ENCODE data around the gene MME.

Gene MME

DNA sequence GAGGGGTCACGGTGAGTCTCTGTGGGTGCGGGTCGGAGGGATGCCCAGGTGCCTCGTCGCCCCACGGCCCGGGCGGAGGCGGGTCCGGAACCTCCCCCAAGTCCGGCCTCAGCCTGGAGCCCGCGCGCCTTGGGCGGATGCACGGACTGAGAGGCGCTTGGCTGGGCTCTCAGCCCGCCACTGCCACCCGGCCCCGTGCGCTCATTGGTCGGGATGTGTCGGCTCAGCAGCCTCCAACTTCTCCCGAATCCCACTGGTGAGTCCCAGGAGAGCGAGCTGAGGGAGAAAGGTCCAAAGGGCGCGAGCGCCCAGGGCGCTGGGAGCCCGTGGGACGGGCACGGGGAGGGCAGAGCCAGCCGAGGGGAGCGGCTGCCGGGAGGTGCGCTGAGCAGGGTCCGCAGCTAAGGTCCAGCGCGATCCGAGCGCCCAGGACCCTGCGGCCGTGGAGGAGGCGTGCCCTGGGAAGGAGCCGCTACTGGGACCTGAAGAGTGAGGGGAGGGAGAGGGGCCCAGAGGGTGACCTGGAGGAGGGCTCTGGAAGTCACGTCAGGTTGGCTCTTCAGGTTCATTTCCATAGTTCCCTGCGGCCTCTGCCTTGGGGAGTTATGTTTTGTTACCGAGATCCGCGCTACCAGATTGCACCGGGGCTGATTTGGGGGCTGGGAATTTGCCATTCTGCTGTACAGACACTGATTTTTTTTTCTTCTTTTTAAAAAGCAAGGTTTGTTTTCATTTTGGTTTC lies at the start of gene MME:
TSS of gene MME (plus strand) at position 574 of the 742 bp plus-strand sequence. CDS start 3,849 bp downstream, outside the sequence.
- DNase-seq (ENCODE audit: low read depth, low spot score), result peak; percentile 86

DNA sequence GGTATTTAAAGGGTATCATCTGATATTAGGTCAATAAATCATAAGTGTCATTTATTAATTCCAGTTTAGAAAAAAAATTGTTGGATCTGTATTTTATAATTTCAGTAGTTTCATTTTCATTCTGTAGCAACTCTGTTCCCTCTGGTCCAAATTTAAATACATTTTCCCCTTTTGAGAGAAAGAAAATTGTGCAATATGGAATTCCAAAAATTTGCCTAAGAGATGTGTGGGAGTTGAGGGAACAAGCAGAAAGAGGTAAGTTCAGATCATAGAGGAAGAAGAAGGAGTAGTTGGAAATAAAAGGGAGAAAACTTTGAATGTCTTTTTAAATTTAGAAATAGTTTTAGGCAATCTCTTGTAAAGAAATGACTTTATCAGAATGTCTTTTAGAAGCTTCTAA lies 48.9 kb upstream of the MME start:
- no peak for DNase-seq (ENCODE audit: low read depth, low spot score)

DNA sequence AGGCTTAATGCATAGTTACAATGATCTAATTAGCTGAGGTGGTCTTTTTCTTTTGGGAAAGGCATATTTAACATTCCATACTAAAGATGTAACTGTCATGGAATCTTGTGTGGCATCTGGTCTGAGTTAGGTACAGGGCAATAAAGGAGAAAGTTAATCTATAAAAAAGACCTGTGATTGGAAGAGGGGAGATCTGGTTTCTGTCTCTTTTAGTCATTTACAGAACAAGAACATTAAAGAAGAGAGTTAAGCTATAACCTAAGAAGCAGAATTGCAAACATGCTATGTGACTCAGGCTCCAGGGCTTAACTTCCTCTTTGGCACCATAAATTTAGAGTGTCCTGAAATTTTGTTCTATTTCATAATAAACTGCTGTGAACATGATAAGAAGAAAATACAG lies 47.2 kb upstream of the MME start:
- DNase-seq (ENCODE audit: low read depth, low spot score), result peak; percentile 12

DNA sequence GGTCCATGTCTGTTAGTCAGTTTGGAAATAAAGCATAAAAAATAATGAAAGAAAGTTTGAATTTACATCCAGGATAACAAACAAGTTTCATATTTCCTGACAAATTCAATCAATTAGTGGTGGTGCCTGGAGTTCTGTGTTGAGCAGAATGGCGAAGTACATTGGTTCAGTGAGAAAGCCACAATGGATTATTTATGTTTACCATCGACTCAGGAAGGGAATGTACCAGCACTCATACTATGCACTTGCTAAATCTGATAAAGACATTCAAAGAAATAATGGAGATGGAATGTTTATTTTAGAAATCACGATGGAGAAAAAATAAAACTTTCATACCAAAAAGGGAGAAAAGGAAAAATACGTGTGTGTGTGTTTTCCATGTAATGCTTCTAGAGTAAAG lies 45.3 kb upstream of the MME start:
- DNase-seq (ENCODE audit: low read depth, low spot score), result no peak

DNA sequence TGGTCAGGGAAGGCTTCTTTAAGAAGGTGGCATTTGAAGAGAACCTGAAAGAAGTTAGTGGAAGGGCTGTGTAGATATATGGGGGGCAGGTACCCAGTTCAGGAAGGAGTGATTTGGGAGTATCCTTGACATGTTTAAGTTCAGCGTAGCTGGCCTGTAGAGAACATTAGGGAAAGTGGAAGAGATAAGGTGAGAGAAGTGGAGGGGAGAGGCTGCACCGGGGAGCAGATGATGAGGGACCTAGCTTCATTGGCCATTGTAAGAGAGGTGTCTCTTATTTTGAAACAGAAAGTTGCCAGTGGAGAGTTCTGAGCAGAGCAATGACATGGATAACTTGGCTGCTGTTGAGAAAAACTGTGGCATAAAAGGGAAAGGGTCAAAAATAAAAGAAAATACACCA lies 44.6 kb upstream of the MME start:
- DNase-seq (ENCODE audit: low read depth, low spot score), result no peak

DNA sequence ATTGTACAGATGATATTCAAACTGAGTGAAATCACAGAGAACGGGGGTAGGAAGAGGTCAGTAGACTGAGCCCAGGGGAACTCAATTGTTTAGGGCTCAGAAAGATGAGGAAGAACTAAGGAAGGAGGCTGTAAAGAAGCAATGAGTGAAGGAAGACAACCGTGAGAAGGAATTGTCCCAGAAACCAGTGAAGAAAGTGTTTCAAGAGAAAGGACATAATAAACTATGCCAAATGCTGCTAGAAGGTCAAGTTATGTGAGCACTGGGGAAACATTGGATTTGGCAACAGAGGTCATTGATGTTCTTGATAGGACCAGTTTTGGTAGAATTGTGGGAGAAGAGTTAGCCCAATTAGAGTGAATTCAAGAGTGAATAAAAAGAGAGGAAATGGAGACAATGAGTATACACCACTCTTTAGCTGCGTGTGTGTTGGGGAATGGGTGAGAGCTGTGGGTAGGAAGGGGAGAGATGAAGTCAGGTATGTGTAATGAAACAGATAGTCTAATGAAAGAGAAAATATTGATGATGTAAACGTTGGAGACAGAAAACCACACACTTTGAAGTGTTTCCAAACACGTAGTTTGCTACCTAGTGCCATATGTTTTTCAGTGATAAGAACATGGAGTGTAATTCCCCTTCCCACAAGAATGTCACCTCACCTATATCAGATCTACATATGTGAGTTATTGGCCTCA lies 42.5 kb upstream of the MME start:
- no peak for DNase-seq (ENCODE audit: low read depth, low spot score)

DNA sequence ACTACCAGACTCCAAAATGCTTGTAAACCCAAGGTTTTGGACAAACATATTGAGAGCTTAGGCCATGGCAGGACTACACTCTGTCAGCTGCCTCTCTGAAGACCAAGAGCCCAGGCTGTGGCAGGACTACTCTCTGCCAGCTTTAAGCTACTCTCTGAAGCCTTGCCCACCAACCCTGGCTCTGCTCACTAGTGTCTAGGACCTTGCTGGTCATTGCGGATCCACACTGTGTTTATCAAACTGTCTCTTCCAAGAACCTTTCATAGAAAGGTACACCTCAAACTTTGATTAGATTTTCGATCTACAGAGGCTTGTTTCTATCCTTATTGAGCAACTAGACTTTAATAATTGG lies 41.9 kb upstream of the MME start:
- DNase-seq (ENCODE audit: low read depth, low spot score), result no peak

DNA sequence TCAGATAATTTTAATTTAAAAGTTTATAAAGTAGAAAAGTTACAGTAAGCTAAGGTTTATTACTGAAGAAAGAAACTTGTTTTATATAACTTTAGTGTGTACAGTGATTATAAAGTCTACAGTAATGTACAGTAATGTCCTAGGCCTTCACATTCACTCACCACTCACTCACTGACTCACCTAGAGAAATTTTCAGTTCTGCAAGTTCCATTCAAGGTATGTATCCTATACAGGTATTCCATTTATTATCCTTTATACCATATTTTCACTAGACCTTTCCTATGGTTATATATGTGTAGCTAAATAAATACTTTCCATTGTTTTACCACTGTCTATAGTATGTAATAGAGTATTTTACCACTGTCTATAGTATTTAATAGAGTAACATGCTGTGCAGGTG lies 33.2 kb upstream of the MME start:
- DNase-seq (ENCODE audit: low read depth, low spot score), result no peak

DNA sequence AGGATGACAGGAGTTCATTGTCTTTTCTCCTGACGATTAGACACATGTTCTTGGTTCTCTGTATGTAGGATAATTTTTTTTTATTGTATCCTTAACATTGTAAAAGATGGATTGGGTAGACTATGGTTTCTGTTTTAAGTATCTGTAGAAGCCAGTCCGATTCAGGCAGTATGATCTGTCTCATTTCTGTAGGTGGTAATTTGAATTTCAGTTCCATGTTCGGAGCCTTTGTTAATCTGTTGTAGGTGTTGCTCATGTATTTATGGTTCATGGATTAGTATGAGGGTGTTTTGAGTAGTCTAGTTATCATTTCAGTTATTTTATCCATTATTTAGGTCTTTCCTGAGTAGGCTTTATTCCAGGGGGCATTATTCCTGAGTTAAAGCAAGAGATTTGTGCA lies 32.4 kb upstream of the MME start:
- DNase-seq (ENCODE audit: low read depth, low spot score), result no peak

DNA sequence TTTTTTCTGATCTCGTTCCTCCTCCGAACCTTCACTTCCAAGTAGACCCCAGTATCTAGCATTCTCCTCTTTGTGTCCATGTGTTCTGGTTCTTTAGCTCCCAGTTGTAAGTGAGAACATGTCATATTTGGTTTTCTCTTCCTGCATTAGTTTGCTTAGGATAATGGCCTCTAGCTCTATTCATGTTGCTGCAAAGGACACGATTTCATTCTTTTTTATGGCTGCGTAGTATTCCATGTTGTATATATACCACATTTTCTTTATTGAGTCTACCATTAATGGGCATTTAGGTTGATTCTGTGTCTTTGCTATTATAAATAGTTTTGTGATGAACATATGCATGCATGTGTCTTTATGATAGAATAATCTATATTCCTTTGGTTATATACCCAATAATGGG lies 30.2 kb upstream of the MME start:
- no peak for DNase-seq (ENCODE audit: low read depth, low spot score)

DNA sequence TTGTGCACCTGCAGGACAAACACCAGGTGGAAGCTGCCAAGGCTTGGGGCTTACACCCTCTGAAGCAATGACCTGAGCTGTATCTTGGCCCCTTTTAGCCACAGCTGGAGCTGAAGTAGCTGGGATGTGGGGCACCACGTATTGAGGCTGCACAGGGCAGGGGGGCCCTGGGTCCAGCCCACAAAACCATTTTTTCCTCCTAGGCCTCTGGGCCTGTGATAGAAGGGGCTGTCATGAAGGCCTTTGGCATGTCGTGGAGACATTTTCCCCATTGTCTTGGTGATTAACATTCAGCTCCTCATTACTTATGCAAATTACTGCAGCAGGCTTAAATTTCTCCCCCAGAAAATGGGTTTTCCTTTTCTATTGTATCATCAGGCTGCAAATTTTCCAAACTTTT lies 27.6 kb upstream of the MME start:
- no peak for DNase-seq (ENCODE audit: low read depth, low spot score)

DNA sequence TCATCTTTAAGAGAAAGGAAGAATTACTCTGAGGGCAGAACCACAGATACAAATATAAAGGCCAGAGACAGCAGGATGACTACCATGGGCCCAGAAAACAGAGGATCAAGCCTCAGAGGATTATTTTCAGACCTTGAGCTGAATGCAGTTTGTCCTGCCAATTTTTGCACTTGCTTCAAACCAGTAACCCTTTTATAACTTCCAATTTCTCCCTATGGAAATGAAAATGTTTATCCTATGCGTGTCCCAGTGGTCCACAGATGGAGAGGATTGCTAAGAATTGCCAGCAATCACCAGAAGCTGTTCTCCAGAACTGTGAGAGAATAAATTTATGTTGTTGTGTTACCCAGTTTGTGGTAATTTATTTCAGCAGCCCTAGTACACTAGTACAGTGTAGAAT lies 26.4 kb upstream of the MME start:
- DNase-seq (ENCODE audit: low read depth, low spot score), result no peak

DNA sequence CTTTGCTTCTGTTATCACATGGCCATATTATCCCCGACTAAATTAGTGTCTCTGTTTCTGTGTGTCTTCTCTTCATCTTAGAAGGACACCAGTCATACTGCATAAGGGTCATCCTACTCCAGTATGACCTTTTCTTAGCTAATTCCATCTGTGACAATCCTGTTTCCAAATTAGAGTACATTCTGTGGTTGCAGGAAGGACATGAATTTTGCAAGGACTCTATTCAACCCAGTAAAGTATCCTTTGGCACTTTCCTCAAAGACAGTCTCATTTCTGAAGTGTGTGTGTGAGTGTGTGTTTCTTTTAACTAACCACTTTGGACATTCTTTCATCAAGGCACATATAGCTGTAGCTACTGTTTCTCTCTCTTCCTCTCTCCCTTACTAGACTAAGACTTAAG lies 15.2 kb upstream of the MME start:
- DNase-seq (ENCODE audit: low read depth, low spot score), result no peak

DNA sequence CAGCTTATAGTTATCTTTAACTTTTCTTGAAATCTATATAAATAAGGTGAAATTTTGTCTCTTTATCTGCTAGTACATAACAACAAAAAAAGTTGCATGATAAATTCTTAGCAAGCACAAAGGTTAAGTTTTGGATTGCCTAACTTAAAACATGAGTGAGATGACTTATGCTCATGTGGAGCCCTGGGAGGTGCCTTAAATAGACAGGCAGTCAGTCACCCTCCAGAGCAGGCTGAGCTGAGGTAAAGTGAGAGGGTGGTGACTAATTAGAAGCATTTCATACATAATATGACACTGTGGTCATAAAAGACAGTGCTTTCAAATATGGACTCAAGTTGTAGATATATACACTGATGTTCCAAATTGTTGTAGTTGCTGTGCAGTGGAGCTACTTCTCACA lies 14.6 kb upstream of the MME start:
- no peak for DNase-seq (ENCODE audit: low read depth, low spot score)

DNA sequence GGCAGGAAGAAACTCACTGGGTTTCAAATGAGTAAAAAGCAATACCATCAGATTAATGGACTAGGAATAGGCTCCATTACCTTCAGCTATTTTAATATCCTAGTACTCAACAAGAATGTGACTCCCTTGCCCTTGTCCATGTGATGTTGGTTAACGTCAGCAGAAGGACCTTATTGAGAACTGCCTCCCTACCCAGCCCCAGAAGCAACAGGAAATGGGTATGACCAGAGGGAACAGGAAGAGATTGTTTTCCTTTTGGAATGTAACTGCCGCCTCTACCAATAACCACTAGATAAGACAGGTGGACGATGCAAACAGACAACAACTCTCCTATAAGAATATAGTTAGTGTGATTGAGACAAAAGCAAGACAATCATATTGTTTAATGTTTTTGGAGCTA lies 10.4 kb upstream of the MME start:
- DNase-seq (ENCODE audit: low read depth, low spot score), result no peak

DNA sequence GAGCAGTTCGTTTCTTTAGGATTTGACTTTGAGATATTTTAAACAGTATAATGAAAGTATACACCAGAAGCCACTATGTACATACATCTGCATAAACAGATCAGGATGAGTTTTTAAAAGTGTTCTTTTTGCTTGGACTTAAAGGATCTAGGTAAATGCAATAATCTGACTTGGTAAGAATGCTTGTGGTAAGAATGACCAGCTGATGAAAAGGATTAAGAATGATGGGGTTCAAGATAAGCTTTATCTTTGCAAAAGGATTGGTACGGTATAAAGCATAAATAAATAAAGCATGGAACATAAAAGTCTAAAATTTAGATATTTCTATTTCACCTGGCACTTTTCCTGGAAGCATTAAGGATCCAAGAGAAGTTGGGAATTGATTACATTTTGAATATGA lies 9.8 kb upstream of the MME start:
- no peak for DNase-seq (ENCODE audit: low read depth, low spot score)

DNA sequence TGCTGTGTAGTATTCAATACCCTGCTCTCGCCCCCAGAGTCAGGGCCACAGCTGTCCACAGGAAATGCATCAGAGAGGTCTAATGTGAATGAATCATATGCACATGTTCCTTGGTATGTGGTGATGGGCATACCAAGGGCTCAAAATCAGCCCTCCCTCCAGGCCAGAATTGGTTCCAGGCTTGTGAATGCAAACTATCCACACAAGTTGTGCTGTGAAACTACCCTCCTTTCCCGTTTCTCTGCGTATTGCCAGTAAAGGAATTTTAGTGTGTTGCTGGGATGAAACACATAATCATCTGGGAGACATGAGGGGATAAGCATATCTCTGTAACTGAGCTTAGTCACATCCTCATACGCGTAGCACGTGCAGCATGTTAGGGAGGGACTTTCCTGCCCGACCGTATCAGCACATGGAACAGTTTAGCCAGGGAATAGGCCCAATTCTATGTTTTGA lies 9.2 kb upstream of the MME start:
- peak; percentile 40 for DNase-seq (ENCODE audit: low read depth, low spot score)

DNA sequence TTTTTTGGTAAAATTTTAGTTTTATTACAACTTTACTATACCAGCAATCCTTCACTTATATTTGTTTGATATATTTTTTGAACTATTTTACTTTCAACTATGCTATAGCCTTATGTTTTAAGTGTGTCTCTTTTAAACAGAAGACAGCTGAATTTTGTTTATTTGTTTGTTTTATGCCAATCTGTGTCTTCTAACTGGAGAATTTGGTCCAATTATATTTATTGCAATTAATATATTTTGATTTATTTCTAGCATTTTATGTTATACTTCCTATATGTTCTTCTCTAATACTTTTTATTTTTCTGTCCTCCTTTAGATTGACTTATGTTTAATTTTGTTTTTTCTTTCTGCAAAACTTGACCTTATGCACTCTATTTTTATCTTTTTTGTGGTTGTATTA lies 4.9 kb upstream of the MME start:
- no peak for DNase-seq (ENCODE audit: low read depth, low spot score)

DNA sequence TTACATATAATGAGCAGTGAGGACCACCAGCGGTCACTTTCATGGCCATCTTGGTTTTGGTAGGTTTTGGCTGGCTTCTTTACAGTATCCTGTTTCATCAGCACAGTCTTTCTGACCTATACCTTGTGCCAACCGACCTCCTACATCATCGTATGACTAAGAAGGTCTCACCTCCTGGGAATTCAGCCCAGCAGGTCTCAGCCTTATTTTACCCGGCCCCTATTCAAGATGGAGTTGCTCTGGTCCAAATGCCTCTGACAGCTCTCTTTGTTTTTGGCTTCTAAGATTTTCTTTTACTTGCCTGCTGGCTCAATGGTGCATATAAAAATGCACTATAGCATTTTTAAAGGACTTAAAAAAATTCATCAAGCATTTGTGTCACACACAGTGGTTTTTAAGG lies 3.2 kb upstream of the MME start:
- no peak for DNase-seq (ENCODE audit: low read depth, low spot score)

DNA sequence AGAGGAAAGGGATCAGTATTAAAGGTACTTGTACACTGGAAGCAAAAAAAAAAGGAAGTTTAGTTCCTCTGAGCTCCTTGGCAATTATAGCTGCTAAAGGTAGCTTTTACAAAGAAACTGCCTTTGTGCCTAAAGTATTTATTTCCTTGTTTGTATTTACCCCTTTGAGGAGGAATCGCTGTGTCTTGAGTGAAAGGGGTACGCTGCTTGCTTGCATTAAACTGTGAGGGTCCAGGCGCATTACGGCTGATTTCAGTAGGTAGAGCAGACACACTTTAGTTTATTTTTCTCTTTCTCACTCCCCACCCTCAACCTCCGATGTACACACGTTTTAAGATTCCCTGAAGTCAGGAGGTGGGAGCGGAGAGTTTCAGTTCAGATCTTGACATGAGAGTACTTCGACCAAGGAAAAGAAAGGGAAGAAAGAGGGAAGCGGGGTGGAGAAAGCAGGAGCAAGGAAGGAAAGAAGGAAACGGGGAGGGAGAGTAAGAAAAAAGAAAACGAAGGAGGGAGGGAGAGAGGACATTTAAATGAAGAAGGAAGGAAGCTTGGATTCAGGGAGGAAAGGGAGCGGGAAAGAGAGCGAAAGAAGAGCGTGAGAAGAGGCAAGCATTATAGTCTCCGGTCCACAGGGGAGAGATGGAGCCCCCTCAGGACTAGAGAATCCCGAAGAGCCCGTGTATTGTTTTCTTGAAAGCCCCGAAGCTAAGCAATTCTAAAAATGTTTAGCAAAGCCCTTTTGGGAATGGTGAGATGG lies 1.2 kb upstream of the MME start:
- peak; percentile 23 for DNase-seq (ENCODE audit: low read depth, low spot score)

DNA sequence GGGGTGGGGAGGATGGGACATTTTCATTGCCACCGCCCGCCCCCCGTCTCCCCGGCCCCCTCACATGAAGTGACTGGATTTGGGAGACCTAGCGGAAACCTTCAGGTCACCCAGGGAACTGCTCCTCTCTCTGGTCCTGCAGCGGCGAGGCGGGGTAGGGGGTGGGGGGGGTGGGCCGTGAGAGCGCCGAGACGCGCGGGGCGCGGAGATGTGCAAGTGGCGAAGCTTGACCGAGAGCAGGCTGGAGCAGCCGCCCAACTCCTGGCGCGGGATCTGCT lies 712 bp upstream of the MME start:
- no peak for DNase-seq (ENCODE audit: low read depth, low spot score)

DNA sequence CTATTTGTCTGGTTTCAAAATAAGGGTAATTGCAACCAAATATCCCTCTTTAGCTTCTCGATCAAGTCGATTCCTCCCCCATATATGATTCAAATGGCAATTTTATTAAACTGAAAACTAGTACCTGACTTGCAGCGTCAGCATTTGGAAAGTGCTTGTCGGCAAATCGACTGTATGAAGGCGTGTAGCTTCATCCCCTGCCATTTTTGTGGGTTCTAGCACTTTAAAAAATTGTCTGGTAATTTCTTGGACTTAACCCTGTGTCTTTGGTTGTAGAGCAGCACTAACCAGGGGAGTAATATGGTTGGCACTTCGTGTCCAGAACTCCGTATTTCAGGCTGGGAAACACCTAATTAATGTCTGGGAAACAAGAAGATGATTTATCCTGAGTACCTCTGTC lies 573 bp downstream of the MME start:
- DNase-seq (ENCODE audit: low read depth, low spot score), result no peak

DNA sequence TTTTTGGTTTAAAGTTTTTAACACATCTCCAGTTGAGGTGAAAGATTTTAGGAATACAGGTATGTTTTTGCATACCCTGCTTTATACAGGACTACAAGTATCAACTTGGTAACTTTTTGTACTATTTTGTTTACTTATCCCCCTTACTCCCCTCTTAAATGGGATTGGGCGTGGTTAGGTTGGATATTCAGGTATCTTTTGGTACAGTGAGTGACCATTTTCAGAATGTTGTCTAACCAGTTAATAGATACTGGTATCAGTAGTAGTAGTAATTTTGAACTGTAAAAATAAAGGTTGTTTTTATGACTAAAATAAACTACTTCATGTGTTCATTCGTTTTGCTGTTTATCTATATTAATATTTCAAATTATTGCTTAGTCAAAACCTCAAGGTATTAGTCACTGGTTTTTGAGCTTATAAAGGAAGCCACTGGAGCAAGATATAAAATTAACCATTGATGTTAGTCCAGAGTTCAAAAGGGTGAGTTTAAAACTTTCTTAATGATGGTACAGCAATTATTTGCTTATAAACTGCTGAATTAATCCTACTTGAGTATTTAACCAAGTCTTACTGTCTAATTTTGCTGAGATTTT lies 3.3 kb downstream of the MME start:
- DNase-seq (ENCODE audit: low read depth, low spot score), result no peak
